SK-N-SH treated with all-trans-retinoic acid at 6 μM for 48 hours (cell line): ENCODE data around the gene NET1.

Experiments
- ARNTL ChIP-seq: fragments of 450-650 bp; formaldehyde crosslinking; IDR thresholded peaks from 2 replicates; pipeline ENCODE4 v1.5.0; 2020; ENCODE audit warnings: low read depth, mild to moderate bottlenecking, moderate library complexity, borderline replicate concordance
- CSRNP3 ChIP-seq: fragments of 250-450 bp; sonication (Bioruptor Pico); IDR thresholded peaks from 2 replicates; pipeline ENCODE4 v1.5.1; 2021; ENCODE audit warnings: mild to moderate bottlenecking, moderate library complexity
- PATZ1 ChIP-seq: fragments of 250-450 bp; sonication (Bioruptor Pico); IDR thresholded peaks from 2 replicates; pipeline ENCODE4 v1.8.0; 2020; ENCODE audit warnings: mild to moderate bottlenecking, moderate library complexity, borderline replicate concordance

GRCh38 chr10:5482016-5482415 lies 69.7 kb downstream of the NET1 start:
- TF ChIP-seq PATZ1 (CRISPR knock-in tag) (no peak), ARNTL (no peak), CSRNP3 (CRISPR knock-in tag) (no peak)
